NOMO-1 treated with dmso at 0.1 percent for 144 hours (cell line): Measurements from ENCODE around the gene AASS.

ENCODE experiments used
- DNase-seq: peaks from one replicate; lab custom pipeline; 2025; ENCODE audit not compliant: unreplicated experiment; lab: John Stamatoyannopoulos, UW

AASS gene

DNA sequence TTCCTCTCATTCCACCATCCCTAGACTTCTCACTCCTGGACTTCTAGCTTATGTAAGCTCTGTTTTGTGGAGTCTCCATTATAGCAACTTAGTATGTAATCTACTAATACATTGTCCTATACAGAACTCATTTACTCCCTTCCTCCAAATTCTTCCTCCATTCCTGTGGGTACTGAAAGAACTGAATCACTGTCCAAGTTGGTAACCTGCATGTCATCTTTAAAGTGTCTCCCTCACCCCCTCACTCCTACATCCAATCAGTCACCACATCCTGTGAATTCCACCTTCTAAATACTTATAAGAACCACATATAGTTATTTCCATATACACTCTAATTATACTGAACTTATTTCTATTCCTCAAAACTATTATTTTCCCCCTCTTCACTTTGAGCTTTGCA, 20.3 kb downstream of the AASS start:
- no peak for DNase-seq

DNA sequence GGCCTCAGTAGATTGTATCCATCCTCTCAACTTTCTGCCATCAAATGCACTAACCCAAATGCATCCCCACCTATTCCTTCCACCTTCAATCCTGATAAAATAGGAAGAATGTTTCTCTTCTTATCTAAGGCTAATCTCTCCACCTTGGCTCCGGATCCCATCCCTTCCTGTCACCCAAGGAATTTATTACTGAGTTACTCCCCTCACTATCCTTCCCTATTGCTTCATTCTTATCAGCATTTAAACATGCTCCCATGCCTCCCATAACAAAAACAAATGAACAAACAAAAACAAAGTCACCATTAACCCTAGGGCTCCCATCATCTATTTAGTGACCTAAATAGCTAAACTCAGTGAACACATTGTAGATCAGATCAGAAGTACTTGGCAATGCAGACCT, 25.3 kb downstream of the AASS start:
- no peak for DNase-seq

DNA sequence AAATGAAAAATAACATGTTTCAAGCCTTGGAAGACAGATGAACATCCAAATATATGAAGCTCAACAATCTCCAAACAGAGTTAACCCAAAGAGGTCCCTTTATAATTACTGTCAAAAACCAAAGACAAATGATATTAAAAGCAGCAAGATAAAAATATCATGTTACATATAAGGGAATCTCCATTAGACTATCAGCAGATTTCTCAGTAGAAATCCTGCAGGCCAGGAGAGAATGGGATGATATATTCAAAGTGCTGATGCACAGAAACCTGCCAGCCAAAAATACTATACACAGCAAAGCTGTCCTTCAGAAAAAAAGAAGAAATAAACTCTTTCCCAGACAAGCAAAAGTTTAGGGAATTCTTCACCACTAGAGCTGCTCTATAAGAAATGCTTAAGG, 41.0 kb downstream of the AASS start:
- DNase-seq: no peak

DNA sequence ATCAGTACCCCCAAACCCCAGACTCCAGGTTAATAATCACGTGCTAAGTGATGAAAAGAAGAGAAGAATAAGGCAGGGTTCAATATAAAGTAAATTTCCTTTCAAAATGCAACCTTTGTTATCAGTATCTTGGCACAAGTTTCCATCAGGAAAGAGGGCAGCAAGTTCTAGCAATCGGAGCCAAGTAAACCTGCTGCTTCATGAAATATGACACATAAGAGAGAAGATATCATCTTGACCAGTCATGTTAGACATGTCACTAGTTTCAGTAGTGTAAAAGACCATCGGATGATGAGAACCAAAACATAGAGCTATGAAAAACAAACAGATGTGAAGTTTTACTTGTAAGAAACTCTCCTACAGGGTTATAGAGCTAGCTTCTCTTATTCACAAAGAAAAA, 44.0 kb downstream of the AASS start:
- no peak for DNase-seq

DNA sequence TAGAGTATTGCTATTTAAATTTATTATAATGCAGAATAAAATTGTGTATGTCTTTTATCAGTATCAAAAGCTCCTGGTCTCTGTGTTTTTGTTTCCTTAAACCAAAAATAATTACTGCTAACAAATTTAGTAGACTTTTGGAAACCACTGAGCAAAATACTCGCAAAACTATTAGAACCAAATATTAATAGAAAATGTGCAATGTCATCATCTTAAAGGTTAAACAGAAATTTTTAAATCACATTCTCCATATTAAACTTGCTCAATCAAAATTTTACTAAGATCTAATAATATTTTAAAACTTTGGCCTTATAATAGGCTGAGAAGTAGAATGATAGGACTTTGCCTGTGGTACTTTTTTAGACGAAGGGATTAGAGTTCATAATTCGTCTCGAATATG, 48.4 kb downstream of the AASS start:
- no peak for DNase-seq

DNA sequence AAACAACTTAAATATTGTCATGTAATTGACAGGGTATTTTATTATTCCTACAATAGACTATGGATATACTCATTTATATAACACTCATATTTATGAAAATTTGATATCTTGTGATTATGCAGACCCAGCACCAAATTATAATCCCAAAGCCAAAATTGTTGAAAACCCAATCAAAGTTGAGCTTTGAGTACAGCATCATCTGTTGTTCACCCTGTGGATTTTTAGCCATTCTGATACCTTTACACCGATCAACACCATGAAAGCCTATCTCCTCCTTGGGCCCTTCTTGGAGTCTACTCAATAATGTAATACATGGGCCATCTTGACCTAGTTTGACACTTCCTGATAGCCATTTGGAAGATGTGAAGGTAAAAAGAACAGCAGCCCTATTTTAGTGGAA, 49.5 kb downstream of the AASS start:
- no peak for DNase-seq

DNA sequence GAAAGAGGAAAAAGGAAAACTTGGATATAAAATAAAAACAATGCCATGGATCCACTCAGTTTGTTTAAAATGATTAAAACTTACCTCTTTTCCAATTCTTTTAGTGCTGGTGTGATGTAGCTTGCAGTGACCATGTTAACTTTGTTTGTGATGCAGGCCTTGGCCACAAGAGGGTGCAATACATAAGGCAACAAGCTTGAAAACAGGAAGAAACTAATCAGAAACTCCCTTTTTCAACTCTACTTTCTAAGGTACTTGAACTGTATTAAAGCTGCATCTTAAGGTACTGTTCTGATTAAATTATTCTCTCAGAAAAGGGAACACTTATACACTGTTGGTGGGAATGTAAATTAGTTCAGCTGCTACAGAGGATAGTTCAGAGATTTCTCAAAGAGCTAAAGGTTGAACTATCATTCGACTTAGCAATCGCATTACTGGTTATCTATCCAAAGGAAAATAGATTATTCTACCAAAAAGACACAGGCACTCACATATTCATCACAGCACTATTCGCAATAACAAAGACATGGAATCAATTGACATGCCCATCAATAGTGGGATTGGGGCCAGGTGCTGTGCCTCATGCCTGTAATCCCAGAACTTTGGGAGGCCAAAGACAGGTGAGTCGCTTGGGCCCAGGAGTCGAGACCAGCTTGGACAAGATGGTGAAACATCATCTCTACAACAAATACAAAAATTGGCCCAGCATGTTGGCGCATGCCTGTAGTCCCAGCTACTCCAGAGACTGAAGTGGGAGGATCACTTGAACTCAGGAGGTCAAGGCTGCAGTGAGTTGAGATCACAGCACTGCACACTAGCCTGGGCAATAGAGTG, 50.9 kb downstream of the AASS start:
- peak; percentile 1 for DNase-seq

DNA sequence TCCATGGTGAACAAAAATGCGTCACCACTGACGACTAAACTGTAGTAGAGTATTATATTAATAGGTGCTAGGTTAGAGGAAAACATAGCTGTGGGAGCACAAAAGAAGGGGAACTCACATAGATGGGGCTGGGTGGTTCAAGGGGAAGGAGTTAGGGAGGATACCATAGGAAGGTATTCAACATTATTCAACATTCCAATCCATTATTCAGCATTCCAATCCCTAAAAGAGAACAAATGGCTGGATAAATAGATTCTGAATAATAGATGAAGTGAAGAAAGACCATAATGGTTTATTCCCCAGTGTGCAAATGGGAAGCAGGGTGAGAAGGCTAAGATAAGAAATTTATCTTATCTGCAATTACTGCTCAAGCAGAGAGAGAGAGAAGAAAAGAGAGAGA, 61.4 kb downstream of the AASS start:
- no peak for DNase-seq

DNA sequence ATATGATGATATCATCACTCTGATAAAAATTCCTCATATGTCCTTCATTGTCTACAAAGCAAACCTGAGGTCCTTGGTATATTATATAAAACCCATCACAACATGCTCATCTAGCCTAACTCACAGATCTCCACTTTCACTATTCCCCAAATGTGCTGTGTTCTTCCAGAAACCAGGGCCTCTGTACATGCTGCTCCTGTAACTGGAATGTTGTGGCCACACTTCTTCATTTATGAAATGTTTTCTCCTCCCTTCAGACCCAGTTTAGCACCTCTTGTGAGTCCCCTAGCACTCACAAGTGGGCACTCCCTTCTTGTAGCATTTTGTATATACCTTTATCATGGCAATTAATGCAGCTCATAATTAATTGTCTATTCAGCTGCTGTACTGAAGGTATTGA, 61.9 kb downstream of the AASS start:
- DNase-seq: no peak

DNA sequence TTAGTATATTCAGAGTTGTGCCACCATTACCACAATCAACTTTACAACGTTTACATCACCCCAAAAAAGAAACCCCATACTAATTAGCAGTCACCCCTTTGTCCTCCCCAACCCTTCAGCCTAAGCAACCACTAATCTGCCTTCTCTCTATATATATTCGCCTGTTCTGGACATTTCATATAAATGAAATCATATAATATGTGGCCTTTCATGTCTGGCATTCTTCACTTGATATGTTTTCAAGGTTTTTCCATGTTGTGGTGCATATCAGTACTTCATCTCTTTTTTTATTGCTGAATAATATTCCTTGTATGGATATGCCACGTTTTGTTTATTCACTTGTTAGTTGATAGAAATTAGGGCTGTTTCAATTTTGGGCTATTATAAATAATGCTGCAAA, 70.4 kb downstream of the AASS start:
- no peak for DNase-seq

DNA sequence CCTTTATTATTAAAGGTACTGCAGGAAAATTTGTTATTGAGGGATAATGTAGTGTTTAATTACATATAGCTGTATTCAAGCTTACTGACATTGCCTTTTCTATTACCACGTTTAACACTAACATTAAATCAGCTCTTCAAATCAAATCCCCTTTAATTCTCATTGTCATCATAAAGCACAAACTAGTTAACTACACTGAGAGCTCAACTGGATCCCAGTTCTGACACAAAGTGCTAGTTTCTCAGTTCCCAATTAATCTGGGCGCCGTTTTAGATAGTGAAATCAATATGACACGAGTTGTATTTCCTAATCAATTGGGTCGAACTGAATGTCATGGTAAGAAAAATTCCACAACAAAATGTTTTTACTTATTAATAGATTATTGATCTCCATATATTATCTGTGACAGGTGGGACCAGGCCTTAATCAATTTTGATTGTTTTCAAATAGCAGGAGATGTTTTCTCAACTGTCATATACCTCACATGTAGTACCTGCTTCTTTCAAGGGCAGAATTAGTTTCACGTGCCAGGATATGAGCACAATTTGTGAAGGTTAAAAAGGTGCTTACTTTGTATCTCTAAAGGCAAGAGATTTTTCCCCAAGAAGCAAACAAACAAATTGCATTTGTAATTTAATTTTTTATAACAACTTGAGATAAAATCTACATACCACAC, 71.0 kb downstream of the AASS start:
- no peak for DNase-seq

DNA sequence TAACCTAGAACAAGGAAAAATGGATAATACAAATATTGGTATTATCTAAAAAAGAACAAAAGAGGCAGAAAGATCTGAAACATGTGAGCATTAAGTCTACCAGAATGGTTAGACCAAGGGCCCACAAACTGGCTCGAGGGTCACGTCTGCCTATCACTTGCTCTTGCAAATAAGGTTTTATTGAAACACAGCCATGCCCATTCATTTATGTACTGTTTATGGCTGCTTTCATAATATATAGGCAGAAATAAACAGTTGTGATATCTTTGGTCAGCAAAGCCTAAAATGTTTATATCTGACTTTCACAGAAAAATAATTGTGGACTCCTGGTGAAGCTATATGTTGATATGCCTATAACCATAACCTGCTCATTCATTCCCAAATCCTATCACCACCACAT, 71.8 kb downstream of the AASS start:
- DNase-seq: no peak

DNA sequence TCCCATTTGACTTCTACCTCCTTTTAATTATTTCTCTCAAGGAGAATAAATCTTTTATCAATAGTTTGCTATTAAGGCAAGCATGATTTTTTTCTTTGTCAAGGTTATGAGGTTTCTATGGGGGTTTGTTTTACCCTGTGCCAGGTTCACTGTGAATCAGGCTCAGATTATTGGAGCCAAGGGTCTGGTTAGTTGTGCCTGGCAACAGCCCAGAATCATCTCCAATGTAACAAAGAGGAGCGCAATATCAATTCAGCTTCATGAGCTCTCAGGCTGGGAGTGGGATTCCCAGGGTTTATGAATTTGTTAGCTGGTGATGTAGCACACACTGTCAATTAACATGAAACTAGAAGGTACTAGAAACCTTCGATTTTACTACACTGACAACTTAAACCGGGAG, 73.2 kb downstream of the AASS start:
- no peak for DNase-seq

DNA sequence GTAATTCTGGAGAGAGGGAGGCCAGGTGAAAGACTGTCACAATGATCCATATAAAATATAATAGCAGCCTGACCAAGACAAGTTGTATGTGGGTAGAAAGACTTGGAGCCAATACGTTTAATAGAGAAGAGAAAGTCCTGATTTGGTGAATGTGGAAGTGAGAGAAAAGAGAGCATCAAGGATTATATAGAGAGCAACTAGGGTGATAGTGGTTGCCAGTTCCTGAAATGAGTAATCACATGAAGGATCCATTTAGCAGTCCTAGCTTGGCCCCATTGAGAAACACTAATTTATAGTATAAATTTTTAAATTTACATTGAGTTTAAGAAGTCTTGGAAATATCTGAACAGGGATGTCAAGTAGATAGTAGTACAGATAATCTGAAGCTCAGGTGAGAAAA, 74.0 kb downstream of the AASS start:
- no peak for DNase-seq

DNA sequence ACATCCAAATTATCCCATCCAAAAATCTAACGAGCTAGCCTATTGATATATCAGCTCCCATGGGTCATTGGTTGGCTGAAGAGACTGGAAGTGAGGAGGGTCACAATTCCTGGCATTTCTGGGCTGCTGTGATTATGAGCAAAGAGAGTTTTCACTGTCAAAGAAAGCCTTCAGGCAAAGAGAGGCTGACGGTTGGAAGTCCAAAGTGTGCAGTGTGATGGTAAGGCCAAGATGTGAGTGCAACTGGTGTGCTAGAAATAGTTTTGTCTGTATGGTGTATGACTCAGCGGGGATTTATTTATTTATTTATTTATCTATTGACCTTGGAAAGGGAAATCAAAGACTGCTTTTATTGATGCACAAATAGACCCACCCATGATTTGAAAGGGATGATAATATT, 75.0 kb downstream of the AASS start:
- no peak for DNase-seq

DNA sequence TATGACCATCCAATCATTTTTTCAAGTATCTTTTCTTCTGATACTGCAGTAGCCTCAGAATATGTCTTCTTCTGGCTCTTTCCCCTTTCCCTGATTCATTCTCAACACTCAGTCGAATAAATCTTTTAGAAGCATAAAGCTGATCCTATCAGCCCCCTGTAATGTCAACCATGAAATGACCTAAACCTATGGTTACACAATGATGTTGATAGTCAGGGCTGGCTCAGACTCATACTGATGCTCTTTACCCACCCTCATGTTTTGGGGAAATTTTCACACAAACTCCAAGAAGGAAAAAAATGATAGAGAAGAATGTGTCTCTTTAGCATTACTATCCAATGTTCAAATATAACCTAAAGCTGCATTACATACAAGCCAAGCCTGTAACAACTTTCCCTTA, 76.0 kb downstream of the AASS start:
- DNase-seq: no peak

DNA sequence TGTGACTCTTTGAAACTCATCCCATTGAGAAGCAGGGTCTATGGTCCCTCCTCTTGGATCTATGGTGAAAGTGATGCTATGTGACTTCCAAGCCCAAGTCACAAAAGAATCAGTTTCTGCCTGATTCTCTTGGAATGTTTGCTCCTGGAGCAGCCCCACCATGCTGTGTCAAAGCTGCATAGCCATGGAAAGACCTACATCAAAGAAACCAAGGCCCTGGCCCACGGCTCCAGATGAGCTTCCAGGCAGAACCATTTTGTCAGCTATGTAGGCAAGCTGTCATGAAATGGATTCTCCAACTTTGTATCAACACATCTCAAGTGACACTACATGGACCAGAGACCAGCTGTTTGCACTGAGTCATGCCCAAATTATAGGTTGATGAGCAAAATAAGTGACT, 77.0 kb downstream of the AASS start:
- DNase-seq: no peak

DNA sequence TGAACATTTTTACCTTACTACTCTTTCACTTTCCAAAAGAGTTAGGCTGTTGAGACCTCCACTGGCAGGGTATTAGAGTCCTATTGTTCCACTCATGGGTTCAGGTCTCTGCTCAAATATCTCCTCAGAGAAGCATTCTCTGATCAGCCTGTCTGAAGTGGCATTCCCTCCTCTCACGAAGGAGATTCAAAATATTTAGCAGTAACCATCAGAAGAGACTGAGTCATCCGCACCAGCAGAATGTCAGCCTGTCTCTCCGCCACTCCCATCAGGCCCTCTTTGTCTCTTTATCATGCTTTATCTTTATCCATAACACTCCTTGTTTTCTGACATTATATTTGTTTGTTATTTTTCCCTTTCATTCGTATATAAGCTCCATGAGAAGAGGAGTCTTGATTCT, 79.1 kb downstream of the AASS start:
- no peak for DNase-seq

DNA sequence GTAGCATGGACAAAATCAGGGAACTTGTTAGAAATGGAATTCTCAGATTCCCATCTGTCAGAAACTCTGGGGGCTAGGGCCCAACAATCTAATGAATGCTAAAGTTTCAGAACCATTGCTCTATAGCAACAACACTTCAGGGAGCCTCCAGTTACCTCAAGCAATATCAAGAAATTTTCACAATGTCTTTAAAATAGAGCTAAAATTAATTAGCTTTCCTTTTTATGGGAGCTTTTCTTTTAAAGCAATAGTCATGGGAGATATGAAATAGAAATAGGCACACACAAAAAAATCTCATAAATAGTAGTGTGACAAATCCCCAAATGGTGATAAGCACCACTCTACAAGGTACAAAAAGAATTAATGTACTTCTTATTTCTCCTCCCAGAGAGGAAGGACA, 80.9 kb downstream of the AASS start:
- DNase-seq: no peak

DNA sequence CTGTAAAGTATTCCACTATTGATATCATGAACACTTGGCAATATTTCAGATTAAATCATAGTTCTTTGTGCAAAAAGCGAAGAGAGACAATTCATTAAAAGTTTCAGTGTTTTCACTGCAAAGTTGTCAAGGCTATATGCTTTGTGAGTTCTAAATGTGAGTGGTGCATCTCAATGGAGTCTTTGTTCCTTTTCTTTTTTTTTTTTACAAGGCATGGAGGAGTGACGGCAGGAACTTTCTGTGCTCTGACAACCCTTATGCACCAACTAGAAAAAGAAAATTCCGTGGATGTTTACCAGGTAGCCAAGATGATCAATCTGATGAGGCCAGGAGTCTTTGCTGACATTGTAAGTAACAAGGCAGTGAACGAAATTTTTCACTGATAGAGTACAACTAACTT, 84.5 kb downstream of the AASS start:
- DNase-seq: no peak

DNA sequence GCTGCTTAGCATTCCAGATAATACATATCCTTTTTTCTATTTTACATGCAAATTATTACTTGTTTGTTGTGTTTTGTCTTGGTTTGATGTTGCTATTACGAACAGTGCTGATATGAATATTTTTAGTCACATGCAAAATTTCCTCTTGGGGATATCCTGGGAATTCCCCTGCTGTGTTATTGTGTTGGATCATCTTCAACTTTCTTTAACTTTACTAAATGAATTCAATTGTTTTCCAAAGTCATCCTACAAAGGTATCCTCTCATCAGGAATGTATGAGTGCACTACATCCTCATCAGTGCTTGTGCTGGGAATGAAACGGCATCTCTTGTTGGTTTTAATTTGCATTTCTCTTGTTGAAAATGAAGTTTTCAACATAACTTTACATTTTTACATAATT, 87.1 kb downstream of the AASS start:
- no peak for DNase-seq

DNA sequence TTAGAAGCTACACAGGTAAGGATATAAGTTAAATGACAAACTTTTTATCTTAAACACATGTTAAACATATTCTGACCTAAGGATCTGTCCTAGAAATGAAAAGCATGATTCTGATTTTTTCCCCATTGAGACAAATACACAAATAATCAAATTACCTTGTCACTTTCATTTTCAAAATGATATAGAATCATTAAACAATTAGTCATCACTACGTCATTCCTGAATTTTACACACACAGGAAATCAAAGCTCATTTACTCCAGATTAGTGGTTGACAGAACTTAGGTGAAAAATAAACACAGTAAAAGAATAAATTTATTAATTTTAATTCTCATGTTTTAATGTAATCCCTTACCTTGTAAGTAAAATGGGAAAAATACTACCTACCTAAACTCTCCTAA, 89.0 kb downstream of the AASS start:
- DNase-seq: no peak

DNA sequence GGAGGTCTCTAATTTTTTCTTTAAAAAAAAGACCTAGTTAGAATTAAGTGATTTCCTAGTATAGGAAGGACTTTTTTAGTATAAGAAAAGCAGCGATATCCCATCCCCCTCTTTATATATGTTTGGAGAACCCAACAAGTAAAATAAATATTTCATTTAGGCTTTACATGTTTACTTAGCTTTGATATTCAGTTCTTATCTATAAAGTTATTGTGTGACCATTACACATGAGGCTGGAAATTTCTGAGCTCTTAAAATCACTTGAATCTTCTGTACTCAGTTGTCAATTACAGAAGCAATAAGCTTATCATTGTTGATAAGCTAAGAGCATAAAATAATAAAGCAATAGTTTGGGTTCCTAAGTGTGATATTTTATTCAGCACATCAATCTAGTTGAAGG, 89.7 kb downstream of the AASS start:
- DNase-seq: no peak
